Measurements from ENCODE around the gene ASB1.

The ASB1 gene

GRCh38 chr2:238439917-238440316 is 13.2 kb downstream of the ASB1 start:
- Histone ChIP-seq H3K27me3 (ENCODE audit: insufficient read depth, poor library complexity, severe bottlenecking) (no peaks in the 10 kb centered on the region), H3K4me3 (replicated peaks; ENCODE audit: insufficient read depth, low read length) (no peak overlapping the region), H3K27ac (replicated peaks) (no peak overlapping the region)
- DNase-seq (ENCODE audit: low read depth in 1 of 2, low spot score in 1 of 2) = no peak
- TF ChIP-seq CTCF (IDR thresholded peaks at IDR 0.05; ENCODE audit: insufficient read depth, low read length) (no peak), REST (IDR thresholded peaks at IDR 0.05; ENCODE audit: insufficient replicate concordance, low read depth) (no peak), GABPA (IDR thresholded peaks at IDR 0.05; ENCODE audit: low read depth) (no peak), SPI1 (IDR thresholded peaks at IDR 0.05; ENCODE audit: borderline replicate concordance, low read depth) (no peak), POLR2AphosphoS5 (IDR thresholded peaks at IDR 0.05; ENCODE audit: low read depth) (no peak)

GRCh38 chr2:238440331-238440730 is 13.6 kb downstream of the ASB1 start:
- Histone ChIP-seq H3K27me3 (ENCODE audit: insufficient read depth, poor library complexity, severe bottlenecking) (no peaks in the 10 kb centered on the region), H3K27ac (replicated peaks) (no peak overlapping the region), H3K4me3 (replicated peaks; ENCODE audit: insufficient read depth, low read length) (no peak overlapping the region)
- TF ChIP-seq POLR2AphosphoS5 (IDR thresholded peaks at IDR 0.05; ENCODE audit: low read depth) (no peak), SPI1 (IDR thresholded peaks at IDR 0.05; ENCODE audit: borderline replicate concordance, low read depth) (no peak), GABPA (IDR thresholded peaks at IDR 0.05; ENCODE audit: low read depth) (no peak), CTCF (IDR thresholded peaks at IDR 0.05; ENCODE audit: insufficient read depth, low read length) (no peak), REST (IDR thresholded peaks at IDR 0.05; ENCODE audit: insufficient replicate concordance, low read depth) (no peak)
- no peak for DNase-seq (ENCODE audit: low read depth in 1 of 2, low spot score in 1 of 2)

GRCh38 chr2:238440767-238441166 is 14.0 kb downstream of the ASB1 start:
- H3K4me3 ChIP-seq (replicated peaks; ENCODE audit: insufficient read depth, low read length) = no peak overlapping the region
- no peak overlapping the region for H3K27ac ChIP-seq (replicated peaks)
- H3K27me3 ChIP-seq (ENCODE audit: insufficient read depth, poor library complexity, severe bottlenecking) = no peaks in the 10 kb centered on the region
- DNase-seq (ENCODE audit: low read depth in 1 of 2, low spot score in 1 of 2) = no peak
- TF ChIP-seq REST (IDR thresholded peaks at IDR 0.05; ENCODE audit: insufficient replicate concordance, low read depth) = no peak
- TF ChIP-seq POLR2AphosphoS5 (IDR thresholded peaks at IDR 0.05; ENCODE audit: low read depth) = no peak
- TF ChIP-seq GABPA (IDR thresholded peaks at IDR 0.05; ENCODE audit: low read depth) = no peak
- TF ChIP-seq SPI1 (IDR thresholded peaks at IDR 0.05; ENCODE audit: borderline replicate concordance, low read depth) = no peak
- TF ChIP-seq CTCF (IDR thresholded peaks at IDR 0.05; ENCODE audit: insufficient read depth, low read length) = no peak

Data from HL-60 (cell line).